Measurements from ENCODE around the gene CHST3.

- no peak for TF ChIP-seq POLR2A (IDR thresholded peaks at IDR 0.05)
- TF ChIP-seq CTCF (IDR thresholded peaks at IDR 0.05) = no peak
Observed at GRCh38 chr10:71961831-71962230, 2.4 kb upstream of the CHST3 start.

Measured in tibial nerve (tissue), 3 donors.